Osteocyte (in vitro differentiated cells): ENCODE measurements around the gene SEMA3C. TPM values are rescaled to one million over a fixed set of nuclear protein-coding genes. Genes with fewer than 3 reads are reported as not detected.

ENCODE experiments used
- DNase-seq: peaks from one replicate; pipeline ENCODE4 v3.0.0; 2021; ENCODE audit warnings: mixed read lengths; ENCODE audit not compliant: unreplicated experiment; ENCODE audit errors: extremely low spot score
- H3K27ac Mint-ChIP-seq: one replicate; pipeline ENCODE4 v1.8.0; 2021; ENCODE audit warnings: mild to moderate bottlenecking, mixed read lengths; ENCODE audit not compliant: unreplicated experiment
- H3K27me3 Mint-ChIP-seq: one replicate; pipeline ENCODE4 v1.8.0; 2021; ENCODE audit warnings: mixed read lengths; ENCODE audit not compliant: unreplicated experiment
- H3K36me3 Mint-ChIP-seq: one replicate; pipeline ENCODE4 v1.8.0; 2021; ENCODE audit warnings: mixed read lengths; ENCODE audit not compliant: unreplicated experiment
- H3K4me1 Mint-ChIP-seq: one replicate; pipeline ENCODE4 v1.8.0; 2021; ENCODE audit warnings: mixed read lengths; ENCODE audit not compliant: unreplicated experiment
- H3K4me3 Mint-ChIP-seq: one replicate; pipeline ENCODE4 v1.8.0; 2021; ENCODE audit warnings: mild to moderate bottlenecking, moderate library complexity, mixed read lengths; ENCODE audit not compliant: unreplicated experiment
- H3K9me3 Mint-ChIP-seq: one replicate; pipeline ENCODE4 v1.8.0; 2021; ENCODE audit warnings: mixed read lengths; ENCODE audit not compliant: unreplicated experiment
- CTCF ChIP-seq: fragments of 200-600 bp; sonication (generic); IDR thresholded peaks from 2 replicates; pipeline ENCODE4 v1.5.0; 2021; ENCODE audit warnings: antibody characterized with exemption, mild to moderate bottlenecking, moderate library complexity
- total RNA-seq: library from RNA; stranded (reverse); gene quantifications from 2 replicates; pipeline ENCODE4 v1.2.1, GENCODE V29; 2021

SEMA3C gene
- total RNA-seq, 1 donor from 2014 or later: 74.1 TPM

GRCh38 chr7:80809545-80809944, 109.3 kb downstream of the SEMA3C start:
- DNase-seq: no peak
- peaks cover 22% of the 10 kb centered on the region for H3K4me1 Mint-ChIP-seq
- H3K27me3 Mint-ChIP-seq: no peaks in the 10 kb centered on the region
- H3K36me3 Mint-ChIP-seq: peaks cover 23% of the 10 kb centered on the region
- no peak overlapping the region for H3K27ac Mint-ChIP-seq
- peaks cover 12% of the 10 kb centered on the region for H3K9me3 Mint-ChIP-seq
- H3K4me3 Mint-ChIP-seq: no peak overlapping the region
- TF ChIP-seq CTCF: no peak

- Mint-ChIP-seq H3K27ac (no peak overlapping the region), H3K36me3 (peaks cover 24% of the 10 kb centered on the region), H3K27me3 (no peaks in the 10 kb centered on the region), H3K9me3 (peaks cover 8% of the 10 kb centered on the region), H3K4me1 (peaks cover 22% of the 10 kb centered on the region), H3K4me3 (no peak overlapping the region)
- TF ChIP-seq CTCF: no peak
- no peak for DNase-seq
These were observed 111.5 kb downstream of the SEMA3C start for GRCh38 chr7:80807166-80807900.

- Mint-ChIP-seq H3K36me3 (peaks cover 27% of the 10 kb centered on the region), H3K4me3 (no peak overlapping the region), H3K9me3 (peaks cover 8% of the 10 kb centered on the region), H3K27ac (peak overlapping the region; percentile 23), H3K27me3 (no peaks in the 10 kb centered on the region), H3K4me1 (peaks cover 22% of the 10 kb centered on the region)
- TF ChIP-seq CTCF: no peak
- DNase-seq: no peak
These were observed 112.2 kb downstream of the SEMA3C start for GRCh38 chr7:80806663-80807062.

GRCh38 chr7:80804589-80804988, 114.3 kb downstream of the SEMA3C start:
- Mint-ChIP-seq H3K4me3 (no peak overlapping the region), H3K27me3 (no peaks in the 10 kb centered on the region), H3K36me3 (peaks cover 20% of the 10 kb centered on the region), H3K4me1 (peaks cover 22% of the 10 kb centered on the region), H3K27ac (no peak overlapping the region), H3K9me3 (peaks cover 5% of the 10 kb centered on the region)
- TF ChIP-seq CTCF: no peak
- no peak for DNase-seq

- Mint-ChIP-seq H3K27me3 (no peaks in the 10 kb centered on the region), H3K9me3 (no peaks in the 10 kb centered on the region), H3K4me3 (no peak overlapping the region), H3K4me1 (peaks cover 9% of the 10 kb centered on the region), H3K36me3 (peaks cover 18% of the 10 kb centered on the region), H3K27ac (no peak overlapping the region)
- TF ChIP-seq CTCF: no peak
- no peak for DNase-seq
These were observed 116.3 kb downstream of the SEMA3C start for GRCh38 chr7:80802527-80802926.
